M059J (cell line): ENCODE results near the gene ITPR1. TPM values are rescaled to one million over a fixed set of nuclear protein-coding genes. Genes with fewer than 3 reads are reported as not detected.
A peak's percentile ranks its signal among the peaks of the same experiment; 100 is the strongest.
"Not testable (repeated sequence)": the region's sequence is repeated elsewhere in the genome, so short reads cannot be mapped to it uniquely, and the experiment has no call there.

ENCODE experiments used
- DNase-seq: peaks from one replicate; pipeline ENCODE4 v3.0.0-alpha.2; 2012; ENCODE audit warnings: low read depth
- total RNA-seq: library from RNA; depleted of rRNA; stranded (reverse); fragments of >200 nt; shearing (Covaris generic); gene quantifications from 2 replicates; pipeline ENCODE4 v1.2.3, GENCODE V29; 2014

The ITPR1 gene
- total RNA-seq, 1 experiment from 2014 or later = 6.2 TPM

DNA sequence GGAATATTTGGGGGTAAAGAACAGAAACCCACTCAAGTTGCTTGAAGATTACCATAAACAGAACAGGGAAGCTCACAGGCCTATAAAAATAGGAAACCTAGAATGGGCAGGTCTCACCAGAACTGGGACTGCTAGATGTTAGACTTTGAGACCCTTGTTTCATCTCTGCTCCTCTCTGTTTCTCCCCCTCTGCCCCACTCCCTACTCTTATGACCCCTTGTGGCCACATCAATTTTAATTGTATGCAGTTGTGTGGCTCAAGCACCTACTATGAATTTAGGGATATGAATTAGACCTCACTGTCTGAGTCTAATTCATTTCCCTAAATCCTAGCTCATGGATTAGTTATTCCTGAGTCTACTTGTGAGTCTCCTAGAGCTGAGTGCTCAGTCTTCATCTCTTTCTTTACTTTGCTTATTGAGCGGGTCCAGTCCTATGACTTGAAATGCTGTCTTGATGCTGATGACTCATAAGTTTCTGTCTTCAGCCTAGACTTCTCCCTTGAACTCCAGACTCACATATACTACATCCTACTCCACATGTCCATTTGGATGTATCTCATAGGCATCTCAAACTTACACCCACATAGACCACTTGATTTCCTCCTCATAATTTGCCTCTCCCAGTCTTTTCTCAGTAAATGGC is 78.7 kb downstream of the ITPR1 start:
- DNase-seq = no peak

DNA sequence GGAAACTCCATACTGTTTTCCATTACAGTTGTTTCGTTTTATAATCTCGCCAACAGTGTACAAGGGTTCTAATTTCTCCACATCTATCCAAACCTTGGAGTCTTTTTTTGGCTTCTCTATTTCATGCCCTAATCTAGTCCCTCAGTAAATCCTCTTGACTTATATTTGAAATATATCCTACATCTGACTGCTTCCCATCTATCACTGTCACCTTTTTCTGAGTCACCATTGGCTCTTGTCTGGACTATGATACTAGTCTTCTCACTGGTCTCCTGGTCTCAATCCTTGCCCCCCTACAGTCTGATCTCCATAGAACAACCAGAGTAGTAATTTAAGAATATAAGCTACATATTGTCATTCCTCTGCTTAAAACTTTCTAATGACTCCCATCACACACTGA is 80.0 kb downstream of the ITPR1 start:
- no peak for DNase-seq

DNA sequence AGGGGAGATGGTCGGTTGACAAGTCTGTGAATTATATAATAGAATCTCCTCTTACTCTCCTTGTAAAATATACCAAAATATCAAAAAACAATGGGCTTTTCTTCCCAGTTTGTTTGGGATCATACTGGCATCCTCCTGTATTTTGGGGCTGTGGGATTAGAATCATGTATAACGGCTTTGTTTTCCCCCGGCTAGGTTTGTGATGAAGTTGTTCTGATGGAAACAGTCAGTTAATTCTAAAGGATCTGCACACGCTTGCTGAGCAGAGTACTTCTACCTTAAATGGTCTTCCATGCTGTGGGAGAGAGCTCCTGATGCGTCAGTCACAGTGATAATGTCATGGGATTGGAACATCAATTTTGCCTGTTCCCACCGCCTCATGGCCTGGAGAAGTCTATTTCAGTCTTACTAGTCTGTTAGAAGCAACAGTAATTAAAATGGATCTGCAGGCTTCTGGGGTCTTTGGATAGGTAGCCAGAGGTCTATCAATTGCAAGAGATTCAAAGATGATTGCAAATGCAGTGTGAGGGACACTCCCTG is 81.3 kb downstream of the ITPR1 start:
- DNase-seq = no peak

DNA sequence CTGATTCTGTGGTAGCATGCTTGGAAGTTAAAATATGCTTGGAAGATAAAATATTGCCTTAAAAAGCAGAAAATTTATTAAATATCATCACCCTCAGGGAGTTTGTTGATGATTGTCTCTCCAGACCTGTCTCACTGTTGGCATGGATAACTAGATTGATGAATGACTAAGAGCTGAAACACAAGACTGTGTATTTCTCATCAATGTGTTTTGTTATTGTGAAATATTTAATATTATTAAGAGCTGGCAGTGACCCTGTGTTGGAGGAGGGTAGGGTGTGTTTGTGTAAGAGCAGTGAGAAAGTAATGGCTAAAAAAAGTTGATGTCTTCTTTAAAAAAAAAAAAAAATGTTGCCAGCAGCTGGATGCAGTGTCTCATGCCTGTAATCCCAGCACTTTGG is 82.2 kb downstream of the ITPR1 start:
- no peak for DNase-seq

DNA sequence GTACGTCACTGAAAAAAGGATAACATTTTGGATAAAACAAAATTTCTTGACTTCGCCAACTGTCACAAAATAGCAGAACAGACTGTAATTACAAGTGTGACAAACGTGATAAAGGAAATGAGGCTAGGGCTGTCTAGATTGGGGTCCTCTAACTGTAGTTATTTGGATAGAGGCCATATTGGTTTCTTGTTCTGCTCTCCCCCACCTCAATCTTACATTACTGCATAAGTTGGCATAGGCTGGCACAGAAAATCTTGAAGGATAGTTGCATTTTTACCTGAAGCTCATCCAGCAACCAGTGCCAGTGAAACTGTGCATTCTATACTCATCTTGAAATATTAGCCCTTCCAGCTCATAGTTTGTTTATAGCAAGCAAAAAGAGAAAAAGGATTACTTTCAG is 84.6 kb downstream of the ITPR1 start:
- no peak for DNase-seq

DNA sequence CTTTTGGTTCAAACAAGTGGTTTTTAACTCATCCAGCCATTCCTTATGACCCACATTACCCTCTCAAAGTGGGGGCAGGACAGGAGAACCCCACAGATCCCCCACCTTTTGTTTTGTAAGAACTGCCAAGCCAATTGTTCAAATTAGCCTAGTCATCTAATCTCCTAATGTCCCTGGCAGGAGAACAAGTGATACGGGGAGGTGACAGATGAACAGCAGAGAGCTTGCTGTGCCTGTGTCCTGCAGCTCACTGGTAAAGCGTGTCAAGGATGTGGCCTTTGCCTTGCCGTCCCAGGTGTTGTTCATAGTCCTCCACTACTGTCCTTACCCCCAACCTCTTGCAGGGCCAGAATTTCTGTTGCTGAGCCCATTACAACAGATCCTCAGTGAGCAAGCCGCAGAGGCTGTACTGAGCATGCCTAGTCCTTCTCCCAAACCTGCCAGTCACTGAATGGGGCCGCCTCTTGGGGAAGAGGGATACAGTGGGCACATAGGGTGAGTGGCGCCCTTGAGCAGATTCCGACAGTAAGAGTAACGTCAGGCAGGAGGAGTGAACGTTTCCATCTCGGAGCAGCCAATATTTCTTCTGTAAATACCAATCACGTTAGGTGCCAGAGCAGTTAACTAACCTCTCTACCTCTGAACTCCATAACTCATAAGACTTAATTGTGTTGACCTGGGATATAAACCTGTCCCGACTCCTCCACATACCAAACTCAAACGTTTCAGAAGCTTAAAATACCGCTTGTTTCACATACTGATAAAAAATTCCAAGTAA is 87.4 kb downstream of the ITPR1 start:
- DNase-seq = no peak

DNA sequence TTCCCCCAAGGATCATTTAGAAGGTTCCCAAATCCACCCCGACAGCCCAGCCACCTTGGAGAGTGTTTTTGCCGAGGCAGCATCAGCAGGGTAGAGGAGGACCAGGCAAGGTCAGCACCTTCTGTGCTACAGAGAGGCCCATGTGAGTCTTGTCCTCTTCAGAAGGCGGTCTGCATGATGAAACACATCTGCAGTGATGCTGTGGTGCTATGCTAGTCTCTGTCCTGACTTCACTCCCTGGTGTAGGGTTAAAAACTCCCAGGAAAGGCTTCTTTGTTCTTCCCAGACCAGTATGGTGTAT is 87.9 kb downstream of the ITPR1 start:
- no peak for DNase-seq

DNA sequence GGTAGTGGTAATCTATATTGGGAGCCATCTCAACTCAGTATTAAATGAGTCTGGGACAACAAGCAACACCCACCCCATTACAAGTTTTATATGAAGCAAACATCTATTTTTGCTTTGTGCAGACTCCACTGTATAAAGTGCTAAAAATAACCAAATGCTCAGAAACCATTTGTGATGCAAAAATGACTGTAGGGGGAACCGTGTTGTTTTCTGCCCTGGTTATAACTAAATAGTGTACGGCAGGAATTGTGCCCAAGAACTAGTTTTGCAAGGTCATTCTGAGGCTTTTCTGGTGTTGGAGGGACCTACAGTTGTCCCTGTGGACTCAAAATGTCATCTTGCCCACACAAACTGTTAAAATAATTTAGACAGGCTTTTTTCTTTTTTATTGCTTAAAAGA is 88.3 kb downstream of the ITPR1 start:
- DNase-seq = no peak

DNA sequence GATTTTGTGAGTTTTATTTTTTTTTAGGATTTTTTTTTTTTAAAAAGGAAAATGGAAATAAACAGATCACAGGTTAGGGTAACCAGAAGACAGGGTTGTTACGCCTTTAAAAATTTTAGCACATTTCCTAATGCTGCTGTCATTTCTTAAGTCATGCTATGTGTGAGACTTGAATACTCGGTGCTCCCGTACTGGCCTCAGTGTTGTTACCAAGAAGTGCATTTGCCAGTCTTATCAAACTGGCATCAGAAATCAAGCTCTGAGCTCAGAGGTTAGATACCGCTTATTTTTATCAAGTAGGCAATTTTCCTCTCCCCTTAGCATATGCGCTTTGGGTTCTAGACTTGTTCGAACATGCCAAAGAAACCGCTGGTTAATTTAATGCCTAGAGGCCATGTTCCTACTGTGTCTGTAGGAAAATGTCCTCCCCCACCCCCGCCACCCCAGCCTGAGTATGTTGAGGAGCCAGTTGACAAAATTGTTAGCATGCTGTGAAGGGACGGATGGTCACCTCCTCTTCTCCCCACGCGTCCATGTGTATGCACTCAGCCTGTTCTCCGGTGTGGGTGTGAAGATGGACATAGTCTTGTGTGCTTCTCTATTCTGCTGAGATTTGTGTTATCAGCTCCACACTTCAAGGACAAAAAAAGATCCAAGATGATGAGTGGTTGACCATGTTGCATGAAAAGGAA is 88.9 kb downstream of the ITPR1 start:
- no peak for DNase-seq

DNA sequence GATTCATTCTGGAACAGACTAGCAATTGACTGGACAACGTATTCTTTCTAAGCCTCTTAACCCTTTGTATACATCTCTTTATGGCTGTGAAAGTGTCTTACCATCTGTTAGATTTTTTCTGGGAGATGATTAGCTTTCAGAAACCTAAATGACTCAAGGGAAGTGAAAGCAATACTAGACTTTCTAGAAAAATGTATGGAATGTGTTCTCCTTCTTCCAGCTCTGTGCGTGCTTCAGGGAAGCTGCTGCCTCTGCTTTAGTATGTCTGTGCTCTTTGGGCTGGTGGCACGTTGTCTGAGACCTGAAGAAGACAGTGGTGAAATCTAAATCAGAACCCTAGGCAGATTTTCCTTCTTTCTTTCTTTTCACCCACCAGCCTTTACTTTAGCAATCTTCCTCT is 89.5 kb downstream of the ITPR1 start:
- no peak for DNase-seq

DNA sequence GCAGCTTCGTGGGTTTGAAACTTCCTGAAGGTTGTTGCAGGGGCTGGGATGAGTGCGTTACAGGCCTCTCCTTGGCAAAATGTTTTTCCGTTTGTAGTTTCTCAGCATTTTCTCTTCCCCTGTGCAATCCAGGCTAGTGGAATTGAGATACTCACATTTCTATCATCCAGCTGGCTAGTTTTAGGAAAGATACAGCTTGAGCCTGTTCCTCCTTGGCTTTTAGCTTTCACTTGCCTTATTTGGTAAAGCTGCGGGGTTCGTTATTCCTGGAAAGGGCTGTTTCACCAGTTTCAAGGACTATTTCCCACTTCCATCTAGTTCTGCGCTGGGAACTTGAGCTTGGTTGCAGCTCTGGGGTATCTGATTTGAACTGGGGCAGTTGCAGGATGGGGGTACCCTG is 90.3 kb downstream of the ITPR1 start:
- DNase-seq = no peak

DNA sequence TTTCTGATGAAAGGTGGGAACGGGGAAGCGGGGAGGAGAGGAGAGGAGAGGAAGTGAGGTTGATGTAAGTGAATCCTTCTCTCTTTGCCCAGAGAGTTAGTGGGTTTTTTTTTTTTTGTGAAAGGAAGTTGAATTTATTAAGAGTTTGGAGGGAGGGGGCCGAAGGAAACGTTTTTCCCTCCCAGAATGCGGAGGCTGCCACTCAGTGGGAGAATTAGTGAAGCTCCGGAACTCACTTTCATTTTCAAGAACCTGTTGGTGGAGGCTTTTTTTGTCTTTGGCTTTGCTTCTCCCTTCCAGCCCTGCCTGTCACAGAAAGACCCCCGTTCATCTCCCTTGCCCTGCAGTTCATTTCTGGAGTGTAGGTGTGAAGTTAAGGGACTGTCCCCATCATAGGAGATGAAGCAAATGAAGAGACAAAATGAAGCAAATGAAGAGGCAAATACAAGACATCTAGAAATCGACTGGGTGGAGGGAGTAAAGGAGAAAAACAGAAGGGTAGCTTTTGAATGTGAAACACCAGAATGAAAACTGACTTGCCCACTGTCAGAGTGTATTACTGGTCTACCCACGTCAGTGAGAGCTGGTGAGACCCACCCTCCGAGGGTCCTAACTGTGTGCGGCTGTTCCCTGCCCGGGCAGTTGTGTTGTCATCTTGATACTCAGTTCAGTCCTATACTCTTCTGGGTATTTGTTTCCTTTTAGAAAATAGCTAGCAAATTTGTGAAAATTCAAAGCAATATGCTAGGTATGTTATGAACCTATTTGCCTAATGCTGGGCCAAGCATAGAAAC is 91.5 kb downstream of the ITPR1 start:
- DNase-seq = peak; percentile 25

DNA sequence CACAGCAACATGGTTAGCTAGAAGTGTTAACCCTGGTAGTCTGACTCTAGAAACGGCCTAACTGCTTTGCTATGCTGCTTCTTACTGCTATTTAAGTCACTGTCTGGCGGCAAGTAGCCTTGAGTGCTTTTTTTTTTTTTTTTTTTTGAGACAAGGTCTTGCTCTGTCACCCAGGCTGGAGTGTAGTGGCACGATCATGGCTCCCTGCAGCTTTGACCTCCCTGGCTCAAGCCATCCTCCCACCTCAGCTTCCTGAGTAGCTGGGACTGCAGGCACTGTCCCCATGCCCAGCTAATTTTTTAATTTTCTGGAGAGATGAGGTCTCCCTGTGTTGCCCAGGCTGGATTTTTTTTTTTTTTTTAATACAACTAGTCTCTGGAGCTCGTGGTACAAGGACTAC is 93.2 kb downstream of the ITPR1 start:
- no peak for DNase-seq

DNA sequence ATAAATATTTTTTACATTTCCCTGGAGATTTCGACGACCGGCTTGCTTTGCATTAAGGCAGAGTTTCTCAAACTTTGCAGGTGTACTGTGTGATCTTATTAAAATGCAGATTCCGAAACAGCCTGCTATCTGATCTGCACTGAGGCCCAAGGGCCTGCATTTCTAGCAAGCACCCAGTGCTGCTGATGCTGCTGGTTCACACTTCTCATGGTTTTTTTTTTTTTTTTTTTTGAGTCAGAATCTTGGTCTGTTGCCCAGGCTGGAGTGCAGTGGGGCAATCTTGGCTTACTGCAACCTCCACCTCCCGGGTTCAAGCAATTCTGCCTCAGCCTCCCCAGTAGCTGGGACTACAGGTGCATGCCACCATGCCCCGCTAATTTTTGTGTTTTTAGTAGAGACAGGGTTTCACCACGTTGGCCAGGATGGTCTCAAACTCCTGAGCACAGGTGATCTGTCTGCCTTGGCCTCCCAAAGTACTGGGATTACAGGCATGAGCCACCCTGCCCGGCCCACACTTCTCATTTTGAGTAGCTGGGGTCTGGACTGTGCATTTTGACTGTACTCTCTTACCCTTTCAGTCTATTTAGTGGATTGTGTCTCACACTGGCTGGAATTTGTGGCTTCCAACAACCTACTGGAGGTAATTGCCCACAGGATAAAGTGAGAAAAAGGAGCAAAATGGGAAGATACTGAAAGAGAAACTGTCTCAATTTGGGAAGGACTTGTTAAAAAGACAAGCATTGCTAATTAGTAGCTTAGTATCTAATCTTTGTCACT is 94.1 kb downstream of the ITPR1 start:
- DNase-seq = no peak

DNA sequence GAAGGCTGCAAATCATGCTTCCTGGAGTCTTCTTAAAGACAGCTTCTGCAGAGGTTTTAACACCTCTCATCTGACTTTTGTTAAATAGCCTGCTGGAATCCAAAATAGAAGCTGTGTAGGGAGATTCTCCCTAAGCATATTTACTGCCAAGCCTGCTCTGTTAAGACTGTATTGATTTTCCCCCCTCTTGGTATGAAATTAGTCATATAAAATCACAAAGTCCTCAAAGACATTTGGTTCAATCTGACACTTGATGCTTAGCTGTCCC is 94.6 kb downstream of the ITPR1 start:
- no peak for DNase-seq

DNA sequence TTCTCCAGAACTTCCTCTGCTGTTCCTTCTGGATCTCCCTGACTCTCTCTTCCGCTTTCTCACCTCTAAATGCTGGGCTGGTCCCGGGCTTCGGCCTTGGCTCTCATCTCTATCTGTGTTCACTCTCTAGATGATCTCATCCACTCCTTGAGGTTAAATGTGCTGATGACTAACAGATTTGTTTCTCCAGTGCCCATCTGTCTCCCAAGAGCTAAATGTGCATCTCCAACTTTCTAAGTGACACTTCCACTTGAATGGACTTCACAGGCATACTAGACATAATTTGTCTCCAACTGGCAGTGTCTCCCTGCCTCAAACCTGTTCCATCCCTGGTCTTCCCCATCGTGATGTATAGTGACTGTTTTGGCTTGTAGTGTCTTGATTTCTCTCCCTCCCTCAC is 95.3 kb downstream of the ITPR1 start:
- peak; percentile 80 for DNase-seq

DNA sequence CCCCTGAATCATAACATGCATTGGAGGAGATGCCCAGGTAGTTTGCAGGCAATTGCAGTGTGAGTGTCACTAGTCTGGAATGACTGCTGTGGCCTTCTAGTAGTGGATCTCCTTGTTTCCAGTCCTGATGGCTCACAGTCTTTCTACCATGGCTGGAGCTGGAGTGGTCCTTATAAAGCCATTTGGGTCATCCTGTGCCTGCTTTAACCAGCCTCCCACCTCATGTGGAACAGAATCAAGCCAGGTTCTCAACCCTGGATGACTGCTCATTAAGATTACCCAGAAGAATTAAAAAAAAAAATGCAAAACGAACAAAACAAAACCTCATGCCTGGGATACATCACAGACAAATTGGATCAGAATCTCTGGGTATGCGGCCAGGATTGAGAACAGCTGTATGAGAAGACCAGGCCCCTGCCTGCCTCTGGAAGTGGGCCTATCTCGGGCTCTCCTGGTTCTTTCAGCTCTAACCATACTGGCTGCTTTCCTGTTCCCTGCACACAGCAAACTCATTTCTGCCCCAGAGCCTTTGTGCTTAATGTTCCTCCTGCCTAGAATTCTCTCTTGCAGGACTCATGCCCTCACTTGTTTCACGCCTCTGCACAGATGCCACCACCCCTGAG is 96.4 kb downstream of the ITPR1 start:
- DNase-seq = no peak

DNA sequence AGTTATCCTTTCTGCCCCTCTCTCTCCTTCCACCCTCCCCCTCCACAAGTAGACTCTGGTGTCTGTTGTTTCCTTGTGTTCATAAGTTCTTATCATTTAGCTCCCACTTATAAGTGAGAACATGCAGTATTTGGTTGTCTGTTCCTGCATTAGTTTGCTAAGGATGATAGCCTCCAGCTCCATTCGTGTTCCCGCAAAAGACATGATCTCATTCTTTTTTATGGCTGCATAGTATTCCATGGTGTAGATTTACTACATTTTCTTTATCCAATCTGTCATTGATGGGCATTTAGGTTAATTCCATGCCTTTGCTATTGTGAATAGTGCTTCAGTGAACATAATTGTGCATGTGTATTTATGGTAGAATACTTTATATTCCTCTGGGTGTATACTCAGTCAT is 97.7 kb downstream of the ITPR1 start:
- not testable (repeated sequence) for DNase-seq

DNA sequence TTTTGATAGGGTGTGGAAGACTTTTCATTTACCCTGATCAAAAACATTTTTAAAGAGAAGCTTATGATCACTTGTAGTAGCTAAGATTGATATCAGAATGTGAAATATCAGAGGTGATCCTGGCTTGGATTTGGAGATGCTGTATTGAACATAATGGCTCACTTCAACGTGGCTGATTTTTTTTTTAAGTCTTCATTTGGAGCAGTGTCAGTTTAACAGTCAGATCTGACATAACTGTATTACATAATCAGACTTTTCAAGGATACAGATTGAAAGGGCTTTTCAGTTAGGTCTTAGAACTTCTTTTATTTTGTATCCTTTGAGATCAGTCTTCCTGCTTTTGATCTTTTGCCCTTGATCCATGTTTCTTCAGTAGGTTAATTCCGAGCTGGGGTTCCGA is 98.5 kb downstream of the ITPR1 start:
- DNase-seq = no peak

DNA sequence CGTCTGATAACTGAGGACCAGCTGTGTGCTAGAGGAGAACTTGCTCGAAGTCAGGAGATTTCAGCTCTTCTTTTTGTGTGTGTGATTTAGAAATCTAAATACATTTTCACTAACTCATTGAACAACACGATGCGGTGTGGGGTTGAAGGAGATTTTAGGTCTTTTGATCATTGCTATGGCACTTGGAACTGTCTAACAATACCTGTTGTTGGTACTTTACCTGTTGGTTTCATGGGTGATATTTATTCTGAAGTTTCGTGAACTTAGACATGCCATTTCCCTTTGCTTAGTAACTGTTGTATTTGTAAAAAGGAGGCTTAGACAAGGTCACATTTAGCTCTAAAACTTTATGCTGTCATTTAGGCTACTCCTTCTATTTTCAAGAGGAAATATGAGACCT is 99.9 kb downstream of the ITPR1 start:
- no peak for DNase-seq

DNA sequence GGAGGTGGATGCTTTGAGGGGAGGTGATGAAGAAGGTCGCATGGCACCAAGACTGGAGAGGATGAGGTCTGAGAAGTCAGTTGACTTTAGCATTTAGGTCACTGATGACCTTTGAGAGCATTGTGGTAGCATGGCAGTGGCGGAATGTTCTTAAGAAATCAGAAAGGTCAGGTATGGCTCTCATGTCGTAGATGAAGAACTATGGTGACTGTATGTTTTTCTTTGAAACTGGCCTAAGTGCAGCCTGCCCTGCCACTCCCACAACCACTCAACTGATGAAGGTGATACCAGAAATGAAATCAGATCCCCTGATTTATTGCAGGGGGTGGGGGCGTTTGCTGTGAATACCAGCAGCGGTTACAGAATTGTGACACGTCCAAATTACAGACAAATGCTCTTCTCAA is 102.6 kb downstream of the ITPR1 start:
- no peak for DNase-seq
